CD4-positive, alpha-beta T cell (primary cell): ENCODE results near the gene GOLGA6L10. TPM values are rescaled to one million over a fixed set of nuclear protein-coding genes. Genes with fewer than 3 reads are reported as not detected.
"Not testable (repeated sequence)": the region's sequence is repeated elsewhere in the genome, so short reads cannot be mapped to it uniquely, and the experiment has no call there.

Source experiments
- ATAC-seq: fragments of 200-7000 bp; cut with Tn5 transposase; one replicate; pipeline ENCODE4 v1.10.0; 2022; ENCODE audit warnings: mild to moderate bottlenecking; ENCODE audit not compliant: poor library complexity
- CTCF ChIA-PET: fragments of 350-600 bp; sonication (Branson Sonifier 250); formaldehyde crosslinking; loops from one replicate; lab custom pipeline; 2021; ENCODE audit warnings: antibody characterized with exemption, inconsistent platforms; lab: Charles Lee
- POLR2A ChIA-PET: fragments of 350-600 bp; sonication (Branson Sonifier 250); formaldehyde crosslinking; loops from one replicate; lab custom pipeline; 2021; ENCODE audit warnings: antibody characterized with exemption, inconsistent platforms; lab: Charles Lee
- DNase-seq, 14 experiments: peaks; one replicate each; pipeline ENCODE4 v3.0.0-alpha.2; 2013 to 2020; ENCODE audit warnings: mixed read lengths in 2 of 14
- H3K27ac ChIP-seq, 2 donors: one replicate each; pipeline versions ENCODE4 v1.5.1 to v1.7.0; 2013; ENCODE audit warnings: low read length in 2 of 2, low read depth in 1 of 2, mild to moderate bottlenecking in 1 of 2
- H3K27me3 ChIP-seq, 2 experiments: 1 replicate in 1 of 2; 2 replicates in 1 of 2; pipeline versions ENCODE4 v1.6.1 to v1.7.0; 2013; ENCODE audit warnings: low read length in 2 of 2, control low read depth in 1 of 2, mild to moderate bottlenecking in 1 of 2, moderate library complexity in 1 of 2; ENCODE audit not compliant: insufficient read depth in 2 of 2, control insufficient read depth in 1 of 2
- H3K36me3 ChIP-seq: one replicate; pipeline ENCODE4 v1.6.1; 2013; ENCODE audit warnings: low read length, control low read depth; ENCODE audit not compliant: insufficient read depth
- H3K4me1 ChIP-seq: one replicate; pipeline ENCODE4 v1.6.1; 2013; ENCODE audit warnings: low read length, control low read depth; ENCODE audit not compliant: insufficient read depth
- H3K4me3 ChIP-seq: one replicate; pipeline ENCODE4 v1.5.1; 2013; ENCODE audit warnings: mild to moderate bottlenecking, low read length, moderate library complexity
- H3K9me3 ChIP-seq, 2 experiments: 1 replicate in 1 of 2; 2 replicates in 1 of 2; pipeline versions ENCODE4 v1.6.1 to v1.7.0; 2013; ENCODE audit warnings: low read length in 2 of 2, mild to moderate bottlenecking in 2 of 2, control low read depth in 1 of 2, moderate library complexity in 1 of 2; ENCODE audit not compliant: control insufficient read depth in 1 of 2, insufficient read depth in 1 of 2
- H3K27ac Mint-ChIP-seq: one replicate; pipeline ENCODE4 v1.8.0; 2020; ENCODE audit warnings: mixed read lengths
- H3K27me3 Mint-ChIP-seq: one replicate; pipeline ENCODE4 v1.8.0; 2021; ENCODE audit warnings: mixed read lengths
- H3K36me3 Mint-ChIP-seq: one replicate; pipeline ENCODE4 v1.8.0; 2021; ENCODE audit warnings: low read depth, mixed read lengths
- H3K4me1 Mint-ChIP-seq: one replicate; pipeline ENCODE4 v1.8.0; 2021; ENCODE audit warnings: low read depth, mixed read lengths
- H3K4me3 Mint-ChIP-seq: one replicate; pipeline ENCODE4 v1.8.0; 2020; ENCODE audit warnings: mild to moderate bottlenecking, mixed read lengths
- H3K9me3 Mint-ChIP-seq: one replicate; pipeline ENCODE4 v1.8.0; 2020; ENCODE audit warnings: mixed read lengths
- CTCF ChIP-seq: fragments of 200-600 bp; IDR thresholded peaks from one replicate; pipeline ENCODE4 v1.8.0; 2022; ENCODE audit warnings: antibody characterized with exemption, mild to moderate bottlenecking
- intact Hi-C, 2 experiments: fragments of 100-400 bp; cut with DNase I in 1 of 2; cut with micrococcal nuclease in 1 of 2; formaldehyde crosslinking; loops; one replicate each; pipeline versions ENCODE4 v1.15.1 to v1.9.0; 2023 to 2025; cut with DNase I, micrococcal nuclease
- total RNA-seq, 174 experiments: library from RNA in 2 of 174; stranded (reverse) in 2 of 174; gene quantifications; one replicate each; pipeline ENCODE4 v1.2.3 and lab custom pipeline; 2021 to 2026

GOLGA6L10 gene
- total RNA-seq, 2 experiments from 2014 or later: 0.93 to 1.1 TPM

DNA sequence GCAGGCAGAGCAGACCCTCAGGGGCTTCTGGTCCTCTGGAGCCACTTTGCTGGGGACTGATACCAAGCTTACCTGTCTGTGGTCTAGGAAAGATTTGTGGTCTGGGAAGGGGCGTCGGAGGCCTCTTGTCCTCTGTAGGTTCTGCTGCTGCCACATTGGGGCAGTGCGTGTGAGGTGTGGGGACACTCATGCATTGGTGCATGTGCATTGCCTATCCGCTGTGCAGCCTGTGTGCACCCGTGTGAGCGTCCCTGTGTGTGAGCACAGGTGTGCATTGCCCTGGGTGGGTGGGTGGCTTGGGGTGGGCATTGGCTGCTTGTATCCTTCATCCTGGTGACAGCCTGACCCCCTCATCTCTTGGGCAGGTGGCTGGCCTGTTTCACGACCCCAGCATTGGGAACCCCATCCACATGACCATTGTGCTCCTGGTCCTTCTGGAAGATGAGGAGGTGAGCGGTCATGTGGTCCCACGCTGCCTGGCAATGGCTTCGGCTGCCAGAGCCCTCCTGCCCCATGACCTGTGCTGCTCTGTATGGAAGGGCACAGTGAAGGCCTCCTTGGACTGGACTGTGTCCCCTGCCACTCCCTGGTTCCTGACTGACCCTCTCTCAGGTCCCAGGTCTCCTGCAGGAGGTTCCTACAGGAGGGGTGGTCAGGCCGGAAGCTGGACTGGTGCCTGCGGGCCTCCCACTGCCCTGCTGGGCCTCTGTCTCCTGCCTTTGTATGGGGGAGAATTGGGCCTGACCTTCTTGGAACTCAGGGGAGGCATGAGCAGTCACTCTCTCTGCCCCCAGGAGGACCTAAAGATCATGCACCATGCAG is 45.1 kb downstream of the GOLGA6L10 start:
- no peak overlapping the region for H3K4me3 ChIP-seq
- ChIA-PET POLR2A (no interaction called here), CTCF (no interaction called here)
- no peaks in the 10 kb centered on the region for H3K27me3 ChIP-seq
- DNase-seq (no peak), ATAC-seq (no peak)
- H3K27ac ChIP-seq: no peak overlapping the region
- Mint-ChIP-seq H3K27ac (no peak overlapping the region), H3K4me1 (peaks cover 17% of the 10 kb centered on the region), H3K9me3 (no peaks in the 10 kb centered on the region), H3K4me3 (no peak overlapping the region), H3K27me3 (no peaks in the 10 kb centered on the region), H3K36me3 (peaks cover 6% of the 10 kb centered on the region)
- peaks cover 14% of the 10 kb centered on the region for H3K4me1 ChIP-seq
- intact Hi-C loops: no loop called here
- H3K9me3 ChIP-seq: no peaks in the 10 kb centered on the region
- TF ChIP-seq CTCF: no peak
- H3K36me3 ChIP-seq: no peaks in the 10 kb centered on the region

DNA sequence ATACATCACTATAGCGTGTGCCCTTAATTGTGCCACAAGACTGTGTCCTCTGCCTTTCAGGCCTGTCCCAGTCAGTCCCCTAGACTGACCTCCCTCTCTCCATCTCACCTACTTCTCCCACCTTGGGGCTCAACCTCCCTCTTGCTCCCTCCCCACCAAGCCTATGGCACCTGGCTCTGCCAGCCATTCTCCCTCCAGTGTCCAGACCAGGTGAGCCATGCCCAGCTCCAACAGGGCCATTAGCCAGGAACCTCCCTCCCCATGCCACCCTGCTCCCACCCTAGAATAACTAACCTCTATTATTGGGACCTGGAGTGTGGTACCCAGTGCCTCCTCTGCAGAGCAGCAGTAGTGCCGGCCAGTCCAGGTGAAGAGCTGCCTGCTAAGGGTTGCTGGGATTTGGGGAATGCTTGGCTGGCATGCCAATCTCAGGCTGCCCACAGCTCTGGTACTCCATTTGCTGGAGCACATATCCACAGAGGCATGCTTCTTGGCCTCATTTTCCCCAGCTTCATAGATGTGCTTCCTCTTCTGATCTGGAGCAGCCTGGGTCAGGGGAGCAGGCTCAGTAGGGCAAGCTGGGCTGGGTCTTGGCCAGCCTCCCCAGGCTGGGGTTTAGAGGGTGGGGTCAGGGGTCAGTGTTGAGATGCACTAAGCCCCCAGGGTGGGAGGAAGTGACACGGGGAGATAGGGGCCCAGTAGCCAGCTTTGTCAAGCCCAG is 47.8 kb downstream of the GOLGA6L10 start:
- TF ChIP-seq CTCF: no peak
- Histone ChIP-seq H3K9me3 (no peaks in the 10 kb centered on the region), H3K4me3 (no peak overlapping the region), H3K27me3 (no peaks in the 10 kb centered on the region), H3K27ac (no peak overlapping the region), H3K4me1 (peaks cover 29% of the 10 kb centered on the region), H3K36me3 (no peaks in the 10 kb centered on the region)
- H3K4me3 Mint-ChIP-seq: no peak overlapping the region
- POLR2A ChIA-PET: no interaction called here
- H3K4me1 Mint-ChIP-seq: peaks cover 36% of the 10 kb centered on the region
- intact Hi-C loops: no loop called here
- H3K36me3 Mint-ChIP-seq: no peaks in the 10 kb centered on the region
- no peaks in the 10 kb centered on the region for H3K27me3 Mint-ChIP-seq
- no peak for ATAC-seq
- H3K9me3 Mint-ChIP-seq: no peaks in the 10 kb centered on the region
- CTCF ChIA-PET: no interaction called here
- no peak overlapping the region for H3K27ac Mint-ChIP-seq
- no peak for DNase-seq

DNA sequence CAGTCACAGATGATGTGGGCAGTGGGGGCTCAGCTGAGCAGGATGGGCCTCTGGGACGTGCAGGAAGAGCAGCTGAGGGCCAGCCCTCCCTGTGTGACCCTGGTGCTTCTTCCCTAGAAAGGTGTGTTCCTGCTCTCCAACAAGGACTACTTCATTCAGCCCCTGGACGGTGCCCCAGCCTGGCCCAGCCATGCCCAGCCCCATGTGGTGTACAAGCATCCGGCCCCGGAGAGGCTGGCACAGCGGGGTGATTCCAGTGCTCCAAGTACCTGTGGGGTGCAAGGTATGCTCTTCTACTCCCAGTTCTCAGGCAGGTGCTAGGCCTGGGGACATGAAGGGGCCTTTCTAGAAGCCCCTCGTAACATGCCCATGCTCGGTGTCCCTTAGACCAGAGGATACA is 48.4 kb downstream of the GOLGA6L10 start:
- Mint-ChIP-seq H3K9me3 (no peaks in the 10 kb centered on the region), H3K27ac (no peak overlapping the region), H3K4me3 (no peak overlapping the region), H3K36me3 (no peaks in the 10 kb centered on the region), H3K4me1 (peaks cover 36% of the 10 kb centered on the region), H3K27me3 (no peaks in the 10 kb centered on the region)
- Histone ChIP-seq H3K36me3 (no peaks in the 10 kb centered on the region), H3K27ac (no peak overlapping the region), H3K27me3 (no peaks in the 10 kb centered on the region), H3K9me3 (no peaks in the 10 kb centered on the region), H3K4me1 (peaks cover 29% of the 10 kb centered on the region), H3K4me3 (no peak overlapping the region)
- DNase-seq (no peak), ATAC-seq (no peak)
- TF ChIP-seq CTCF: no peak
- ChIA-PET CTCF (no interaction called here), POLR2A (no interaction called here)
- intact Hi-C loops: no loop called here

DNA sequence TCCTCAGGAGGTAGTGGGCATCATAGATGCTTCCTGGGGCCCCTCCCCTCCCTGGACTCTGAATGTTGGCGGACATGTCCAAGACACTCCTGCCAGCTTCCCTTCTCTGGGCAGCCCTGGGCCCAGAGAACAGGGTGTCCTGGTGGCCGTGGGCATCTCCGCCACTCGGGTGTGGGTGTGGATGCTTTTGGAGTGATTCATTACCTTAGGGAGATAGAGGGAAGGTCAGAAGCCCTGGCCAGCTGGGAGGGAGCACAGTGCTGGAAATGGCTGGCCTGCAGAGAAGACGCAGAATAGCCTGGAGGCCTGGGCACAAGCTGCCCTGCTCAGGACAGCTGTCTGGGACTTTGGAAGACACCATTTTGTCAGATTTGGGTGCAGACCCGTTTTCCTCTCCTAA is 48.9 kb downstream of the GOLGA6L10 start:
- H3K4me1 ChIP-seq: peaks cover 25% of the 10 kb centered on the region
- H3K36me3 ChIP-seq, H3K4me3 Mint-ChIP-seq, H3K9me3 Mint-ChIP-seq, H3K27me3 ChIP-seq, POLR2A ChIA-PET, H3K9me3 ChIP-seq, CTCF ChIA-PET, ATAC-seq, H3K36me3 Mint-ChIP-seq, DNase-seq, H3K27ac Mint-ChIP-seq, intact Hi-C loops, H3K27ac ChIP-seq, H3K4me3 ChIP-seq, H3K27me3 Mint-ChIP-seq: not testable (repeated sequence)
- peaks cover 35% of the 10 kb centered on the region for H3K4me1 Mint-ChIP-seq

DNA sequence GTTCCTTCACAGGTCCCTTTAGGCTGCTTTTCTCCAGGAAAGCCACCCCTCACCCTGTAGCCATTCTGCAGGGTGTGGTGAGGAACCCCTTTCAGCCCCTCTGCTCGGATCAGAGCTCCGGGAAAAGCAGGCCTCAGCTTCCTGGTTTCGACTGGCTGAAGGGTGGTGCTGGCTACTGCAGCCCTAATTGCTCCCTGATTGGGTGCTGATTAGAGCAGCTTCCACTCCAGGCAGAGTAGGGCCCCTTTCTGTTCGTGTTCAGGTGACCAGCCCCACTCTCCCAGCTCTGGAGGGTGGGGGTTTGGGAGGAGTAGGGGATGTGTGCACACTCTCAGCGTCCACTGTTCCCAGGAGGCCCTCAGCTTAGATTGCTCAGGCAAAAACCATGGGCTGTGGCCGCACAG is 49.8 kb downstream of the GOLGA6L10 start:
- H3K9me3 ChIP-seq, H3K27me3 Mint-ChIP-seq, H3K36me3 ChIP-seq, H3K36me3 Mint-ChIP-seq, H3K27ac Mint-ChIP-seq, CTCF ChIA-PET, H3K4me3 Mint-ChIP-seq, H3K4me3 ChIP-seq, H3K9me3 Mint-ChIP-seq, ATAC-seq, DNase-seq, intact Hi-C loops, H3K27ac ChIP-seq, H3K27me3 ChIP-seq: not testable (repeated sequence)
- POLR2A ChIA-PET: interaction anchor here (1.1 to 1.7 kb wide), 2 partner anchors 13 to 39 kb away, joined by 4 to 10 read pairs; no protein-coding TSS in a partner anchor
- peaks cover 27% of the 10 kb centered on the region for H3K4me1 Mint-ChIP-seq
- peaks cover 20% of the 10 kb centered on the region for H3K4me1 ChIP-seq
